ENCODE data around the gene ADI1.

- TF ChIP-seq CTCF (IDR thresholded peaks at IDR 0.05; ENCODE audit: low read length) (no peak), EZH2 (IDR thresholded peaks at IDR 0.05; ENCODE audit: borderline replicate concordance, low read length) (no peak)
Measured at GRCh38 chr2:3485166-3485565, 34.2 kb downstream of the ADI1 start.
